A673 (cell line): ENCODE measurements around the gene TMEM35B.

ENCODE experiments used
- EZH2 ChIP-seq: fragments of 200-600 bp; sonication (generic); IDR thresholded peaks from 2 replicates; pipeline ENCODE4 v1.6.1; 2017; ENCODE audit warnings: borderline replicate concordance, low read depth, mild to moderate bottlenecking, mixed read lengths, antibody characterized with exemption, low read length; ENCODE audit not compliant: poor library complexity, severe bottlenecking
- TF ChIP-seq, protein P1 (sequence below): fragments of 300-800, 200-600 bp; sonication (generic); conservative IDR thresholded peaks from 2 replicates; pipeline ENCODE4 v1.5.1; 2017; ENCODE audit warnings: low read depth, mild to moderate bottlenecking, antibody characterized with exemption, low read length, moderate library complexity, mixed read lengths

DNA sequence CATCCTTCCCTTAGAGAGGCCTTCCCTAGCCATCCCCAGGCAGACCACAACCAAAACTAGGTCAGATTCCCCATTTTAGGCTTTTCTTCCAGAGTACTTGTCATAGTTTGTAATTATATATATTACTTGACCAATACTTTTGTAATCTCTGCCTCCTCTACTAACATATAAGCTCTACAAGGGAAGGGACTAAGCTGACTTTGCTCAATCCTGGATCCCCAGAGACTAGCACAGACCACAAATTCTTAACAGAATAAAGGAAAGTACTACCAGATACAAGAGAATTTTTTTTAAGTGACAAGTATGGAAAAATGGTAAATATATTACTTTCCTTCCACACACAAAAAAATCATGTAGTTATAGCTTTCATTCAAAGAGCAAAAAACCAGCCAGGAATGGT lies 44.6 kb upstream of the TMEM35B start:
- TF ChIP-seq, protein P1, sequence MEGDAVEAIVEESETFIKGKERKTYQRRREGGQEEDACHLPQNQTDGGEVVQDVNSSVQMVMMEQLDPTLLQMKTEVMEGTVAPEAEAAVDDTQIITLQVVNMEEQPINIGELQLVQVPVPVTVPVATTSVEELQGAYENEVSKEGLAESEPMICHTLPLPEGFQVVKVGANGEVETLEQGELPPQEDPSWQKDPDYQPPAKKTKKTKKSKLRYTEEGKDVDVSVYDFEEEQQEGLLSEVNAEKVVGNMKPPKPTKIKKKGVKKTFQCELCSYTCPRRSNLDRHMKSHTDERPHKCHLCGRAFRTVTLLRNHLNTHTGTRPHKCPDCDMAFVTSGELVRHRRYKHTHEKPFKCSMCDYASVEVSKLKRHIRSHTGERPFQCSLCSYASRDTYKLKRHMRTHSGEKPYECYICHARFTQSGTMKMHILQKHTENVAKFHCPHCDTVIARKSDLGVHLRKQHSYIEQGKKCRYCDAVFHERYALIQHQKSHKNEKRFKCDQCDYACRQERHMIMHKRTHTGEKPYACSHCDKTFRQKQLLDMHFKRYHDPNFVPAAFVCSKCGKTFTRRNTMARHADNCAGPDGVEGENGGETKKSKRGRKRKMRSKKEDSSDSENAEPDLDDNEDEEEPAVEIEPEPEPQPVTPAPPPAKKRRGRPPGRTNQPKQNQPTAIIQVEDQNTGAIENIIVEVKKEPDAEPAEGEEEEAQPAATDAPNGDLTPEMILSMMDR, result no peak
- TF ChIP-seq EZH2, result no peak
